SK-N-SH (cell line): ENCODE data around the gene ZBTB1. TPM values are rescaled to one million over a fixed set of nuclear protein-coding genes. Genes with fewer than 3 reads are reported as not detected.

Experiments
- CTCF ChIA-PET: fragments of 300-600, 350-600 bp; formaldehyde crosslinking; extraction: SDS; loops from one replicate; lab custom pipeline; 2021; lab: Yijun Ruan, JAX
- POLR2A ChIA-PET: fragments of 350-600 bp; sonication (Branson Sonifier 250); formaldehyde crosslinking; extraction: SDS; loops from one replicate; lab custom pipeline; 2020; ENCODE audit warnings: antibody characterized with exemption, inconsistent platforms; lab: Yijun Ruan, JAX
- DNase-seq: peaks from one replicate; pipeline ENCODE4 v3.0.0; 2012
- H2AFZ ChIP-seq: fragments of 200-600 bp; sonication (generic); 2 replicates; pipeline ENCODE4 v1.8.1; 2016; ENCODE audit warnings: antibody characterized with exemption, mild to moderate bottlenecking, low read depth
- H3F3A ChIP-seq: fragments of 200-600 bp; sonication (generic); replicated peaks from 2 replicates; pipeline ENCODE3; 2016; ENCODE audit warnings: antibody characterized with exemption, mild to moderate bottlenecking; ENCODE audit not compliant: insufficient read depth
- H3K27ac ChIP-seq, 2 experiments: fragments of 200-500 bp in 1 of 2; fragments of 200-600 bp in 1 of 2; sonication (Bioruptor generic) in 1 of 2; sonication (generic), shearing (Covaris generic) in 1 of 2; 2 replicates each; pipeline versions ENCODE4 v1.5.1 to v1.6.1; 2014 to 2016; ENCODE audit warnings: low read depth in 2 of 2, inconsistent platforms in 1 of 2, low read length in 1 of 2, mild to moderate bottlenecking in 1 of 2, mixed read lengths in 1 of 2
- H3K27me3 ChIP-seq: fragments of 200-600 bp; sonication (generic), shearing (Covaris generic); 2 replicates; pipeline ENCODE4 v1.6.1; 2016; ENCODE audit warnings: mixed run types; ENCODE audit not compliant: insufficient read depth
- H3K36me3 ChIP-seq, 2 experiments: fragments of 200-500 bp in 1 of 2; fragments of 200-600 bp in 1 of 2; sonication (Bioruptor generic) in 1 of 2; sonication (generic) in 1 of 2; replicated peaks in 1 of 2; 2 replicates each; pipeline versions ENCODE3 to v1.5.1; 2014 to 2016; ENCODE audit warnings: low read length in 1 of 2, mild to moderate bottlenecking in 1 of 2; ENCODE audit not compliant: insufficient read depth in 2 of 2, control insufficient read depth in 1 of 2
- H3K4me1 ChIP-seq, 2 experiments: fragments of 200-500 bp in 1 of 2; fragments of 200-600 bp in 1 of 2; sonication (Bioruptor generic) in 1 of 2; sonication (generic), shearing (Covaris generic) in 1 of 2; 2 replicates each; pipeline versions ENCODE4 v1.5.1 to v1.6.1; 2014 to 2016; ENCODE audit warnings: low read depth in 1 of 2, low read length in 1 of 2, mixed run types in 1 of 2; ENCODE audit not compliant: insufficient read depth in 2 of 2, control insufficient read depth in 1 of 2
- H3K4me2 ChIP-seq: fragments of 200-600 bp; sonication (generic), shearing (Covaris generic); 2 replicates; pipeline ENCODE4 v1.6.1; 2017; ENCODE audit warnings: mixed run types
- H3K4me3 ChIP-seq, 2 experiments: fragments of 200-500 bp in 1 of 2; fragments of 200-600 bp in 1 of 2; sonication (Bioruptor generic) in 1 of 2; sonication (generic), shearing (Covaris generic) in 1 of 2; 2 replicates each; pipeline versions ENCODE4 v1.5.1 to v1.8.1; 2014 to 2016; ENCODE audit warnings: low read depth in 2 of 2, inconsistent platforms in 1 of 2, low read length in 1 of 2, mild to moderate bottlenecking in 1 of 2, mixed read lengths in 1 of 2, moderate library complexity in 1 of 2
- H3K79me2 ChIP-seq: fragments of 200-600 bp; sonication (generic); 2 replicates; pipeline ENCODE4 v1.8.1; 2017; ENCODE audit warnings: mild to moderate bottlenecking; ENCODE audit not compliant: insufficient read depth
- H3K9ac ChIP-seq: fragments of 200-600 bp; sonication (generic); 2 replicates; pipeline ENCODE4 v1.6.1; 2017; ENCODE audit warnings: mixed run types
- H3K9me2 ChIP-seq: fragments of 200-600 bp; sonication (generic); 2 replicates; pipeline ENCODE4 v1.6.1; 2017; ENCODE audit warnings: mixed run types
- H3K9me3 ChIP-seq: fragments of 200-600 bp; sonication (generic); 2 replicates; pipeline ENCODE4 v1.6.1; 2017; ENCODE audit warnings: mixed run types, mild to moderate bottlenecking, moderate library complexity
- H4K20me1 ChIP-seq: fragments of 200-600 bp; sonication (generic); 2 replicates; pipeline ENCODE4 v1.6.1; 2017; ENCODE audit warnings: mild to moderate bottlenecking, mixed run types; ENCODE audit not compliant: insufficient read depth
- CHD2 ChIP-seq: fragments of 150-350 bp; IDR thresholded peaks from 2 replicates; pipeline ENCODE4 v1.6.1; 2018; ENCODE audit warnings: low read length; ENCODE audit not compliant: partially characterized antibody
- EZH2phosphoT487 ChIP-seq: fragments of 200-600 bp; sonication (generic); IDR thresholded peaks from 2 replicates; pipeline ENCODE4 v1.6.1; 2017; ENCODE audit warnings: low read depth, mixed run types, mild to moderate bottlenecking, antibody characterized with exemption, moderate library complexity, borderline replicate concordance
- FOXJ3 ChIP-seq: sonication (generic); formaldehyde crosslinking; IDR thresholded peaks from 2 replicates; pipeline ENCODE4 v1.5.1; 2020; ENCODE audit warnings: mild to moderate bottlenecking, missing genetic modification reagents
- GABPA ChIP-seq: IDR thresholded peaks from 2 replicates; pipeline ENCODE4 v1.4.0; 2012; ENCODE audit warnings: low read depth, mild to moderate bottlenecking
- IRF3 ChIP-seq: fragments of 150-350 bp; IDR thresholded peaks from 2 replicates; pipeline ENCODE4 v1.6.1; 2016; ENCODE audit warnings: mild to moderate bottlenecking, low read depth, low read length
- JUND ChIP-seq: IDR thresholded peaks from 2 replicates; pipeline ENCODE4 v1.4.0; 2012
- MAX ChIP-seq: IDR thresholded peaks from 2 replicates; pipeline ENCODE4 v1.4.0; 2012; ENCODE audit warnings: low read depth
- MXI1 ChIP-seq: IDR thresholded peaks from 2 replicates; pipeline ENCODE4 v1.6.1; 2012; ENCODE audit warnings: mild to moderate bottlenecking, low read depth, low read length, improper control_type of control experiment
- POLR2AphosphoS5 ChIP-seq: IDR thresholded peaks from 2 replicates; pipeline ENCODE4 v1.6.1; 2012; ENCODE audit warnings: low read depth, low read length
- RAD21 ChIP-seq: IDR thresholded peaks from 2 replicates; pipeline ENCODE4 v1.6.1; 2012; ENCODE audit warnings: mild to moderate bottlenecking, low read length
- REST ChIP-seq: IDR thresholded peaks from 2 replicates; pipeline ENCODE4 v1.6.1; 2012; ENCODE audit warnings: mild to moderate bottlenecking, low read depth, low read length, moderate library complexity
- SIN3A ChIP-seq: IDR thresholded peaks from 2 replicates; pipeline ENCODE4 v1.6.1; 2012; ENCODE audit warnings: low read depth, mild to moderate bottlenecking, low read length, moderate library complexity, borderline replicate concordance
- TAF1 ChIP-seq: IDR thresholded peaks from 2 replicates; pipeline ENCODE4 v1.6.1; 2012; ENCODE audit warnings: low read depth, mild to moderate bottlenecking, low read length, moderate library complexity, borderline replicate concordance
- TCF12 ChIP-seq: IDR thresholded peaks from 2 replicates; pipeline ENCODE4 v1.4.0; 2012
- USF1 ChIP-seq: IDR thresholded peaks from 2 replicates; pipeline ENCODE4 v1.4.0; 2012; ENCODE audit warnings: low read depth, borderline replicate concordance
- ZBTB33 ChIP-seq: IDR thresholded peaks from 2 replicates; pipeline ENCODE4 v1.4.0; 2012; ENCODE audit warnings: low read depth, borderline replicate concordance
- WGBS: methylation state at CpG from one replicate; pipeline ENCODE4 v1.1.6; 2017; ENCODE audit warnings: low lambda C conversion rate; 5-methylcytosine and 5-hydroxymethylcytosine counted together
- polyA plus RNA-seq, 3 experiments: library from polyadenylated mRNA; depleted of rRNA; stranded (reverse); fragments of >200 nt; gene quantifications; 2 replicates each; pipeline ENCODE4 v1.2.3, GENCODE V29; 2012

Gene ZBTB1
- polyA plus RNA-seq, 1 of the 3 experiments (the other 2 are of a cell fraction): 12.7 TPM

- TF ChIP-seq REST (no peak), RAD21 (no peak), TAF1 (no peak), TCF12 (no peak), POLR2AphosphoS5 (no peak), CHD2 (no peak), USF1 (no peak), FOXJ3 (CRISPR knock-in tag) (no peak), MXI1 (no peak), EZH2phosphoT487 (no peak)
Observed at GRCh38 chr14:64549791-64550620, 45.4 kb downstream of the ZBTB1 start, which contains the start of gene PPP1R36 (continued).

GRCh38 chr14:64550621-64551333 is 46.2 kb downstream of the ZBTB1 start:
- H2AFZ ChIP-seq: no peak overlapping the region
- H3K4me3 ChIP-seq: no peak overlapping the region
- no peaks in the 10 kb centered on the region for H4K20me1 ChIP-seq
- H3K79me2 ChIP-seq: no peaks in the 10 kb centered on the region
- no peaks in the 10 kb centered on the region for H3K36me3 ChIP-seq
- ChIA-PET CTCF (interaction anchor here (0.6 to 2.0 kb wide), 5 partner anchors 8 to 764 kb away, joined by 3 to 7 read pairs (median 3); partner anchors contain the start of gene HSPA2), POLR2A (interaction anchor here (1.2 kb wide), 1 partner anchor 11 kb away, joined by 4 read pairs; the partner anchor contains the start of gene HSPA2)
- H3K4me1 ChIP-seq: no peaks in the 10 kb centered on the region
- no peak overlapping the region for H3K4me2 ChIP-seq
- H3K9me3 ChIP-seq: no peaks in the 10 kb centered on the region
- H3K9me2 ChIP-seq: no peaks in the 10 kb centered on the region
- WGBS: 83% methylated on average over 7 of the region's 7 CpGs
- H3K27ac ChIP-seq: no peak overlapping the region
- TF ChIP-seq GABPA (no peak), ZBTB33 (no peak), MXI1 (no peak), SIN3A (no peak), MAX (no peak), TAF1 (no peak), IRF3 (no peak), JUND (no peak)
- H3F3A ChIP-seq: no peaks in the 10 kb centered on the region
- H3K9ac ChIP-seq: no peak overlapping the region
- no peak for DNase-seq
- H3K27me3 ChIP-seq: no peaks in the 10 kb centered on the region
